Activated naive CD4-positive, alpha-beta T cell treated with anti-CD3 and anti-CD28 coated beads, Interleukin-2, amount 50 U/mL, for 24 hours (primary cell): ENCODE results near the gene CYP4F2.
A peak's percentile ranks its signal among the peaks of the same experiment; 100 is the strongest.
"Not testable (repeated sequence)": the region's sequence is repeated elsewhere in the genome, so short reads cannot be mapped to it uniquely, and the experiment has no call there.

Source experiments
- H3K27ac Mint-ChIP-seq: one replicate; pipeline ENCODE4 v1.8.0; 2021; ENCODE audit warnings: mild to moderate bottlenecking, mixed read lengths
- H3K27me3 Mint-ChIP-seq: one replicate; pipeline ENCODE4 v1.8.0; 2021; ENCODE audit warnings: mixed read lengths
- H3K36me3 Mint-ChIP-seq: one replicate; pipeline ENCODE4 v1.8.0; 2021; ENCODE audit warnings: mixed read lengths
- H3K4me1 Mint-ChIP-seq: one replicate; pipeline ENCODE4 v1.8.0; 2021; ENCODE audit warnings: mixed read lengths
- H3K4me3 Mint-ChIP-seq: one replicate; pipeline ENCODE4 v1.8.0; 2021; ENCODE audit warnings: mild to moderate bottlenecking, mixed read lengths
- H3K9me3 Mint-ChIP-seq: one replicate; pipeline ENCODE4 v1.8.0; 2021; ENCODE audit warnings: mixed read lengths

CYP4F2 gene

DNA sequence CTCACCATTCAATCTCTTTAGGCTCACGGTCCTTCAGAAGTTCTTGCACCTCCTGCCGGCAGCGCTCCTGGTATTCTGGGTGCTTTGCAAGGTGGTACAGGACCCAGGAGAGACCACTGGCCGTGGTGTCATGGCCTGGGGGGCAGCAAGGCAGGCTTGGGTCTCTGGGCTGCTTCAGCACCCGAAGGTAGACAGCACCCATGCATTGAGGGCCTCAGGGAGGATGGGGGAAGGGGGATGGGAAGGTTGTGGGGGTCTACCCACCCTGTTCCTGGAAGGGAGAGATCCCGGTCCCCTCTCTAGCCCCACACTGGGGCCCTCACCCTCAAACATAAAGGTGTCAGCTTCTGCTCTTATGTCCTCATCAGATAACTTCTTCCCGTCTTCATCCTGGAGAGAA, 12.0 kb downstream of the CYP4F2 start:
- H3K36me3 Mint-ChIP-seq, result no peaks in the 10 kb centered on the region
- peaks cover 5% of the 10 kb centered on the region for H3K27me3 Mint-ChIP-seq
- no peak overlapping the region for H3K27ac Mint-ChIP-seq
- no peaks in the 10 kb centered on the region for H3K9me3 Mint-ChIP-seq
- no peak overlapping the region for H3K4me3 Mint-ChIP-seq
- no peaks in the 10 kb centered on the region for H3K4me1 Mint-ChIP-seq

- Mint-ChIP-seq H3K27me3 (peaks cover 7% of the 10 kb centered on the region), H3K4me1 (no peaks in the 10 kb centered on the region), H3K9me3 (no peaks in the 10 kb centered on the region), H3K36me3 (no peaks in the 10 kb centered on the region), H3K4me3 (no peak overlapping the region), H3K27ac (no peak overlapping the region)
Measured at GRCh38 chr19:15885167-15885566, 12.7 kb downstream of the CYP4F2 start.

GRCh38 chr19:15883329-15883728, 14.5 kb downstream of the CYP4F2 start:
- not testable (repeated sequence) for H3K36me3 Mint-ChIP-seq, H3K4me3 Mint-ChIP-seq, H3K4me1 Mint-ChIP-seq, H3K9me3 Mint-ChIP-seq, H3K27ac Mint-ChIP-seq, H3K27me3 Mint-ChIP-seq

GRCh38 chr19:15874821-15875474, 22.9 kb downstream of the CYP4F2 start:
- no peak overlapping the region for H3K4me3 Mint-ChIP-seq
- no peaks in the 10 kb centered on the region for H3K36me3 Mint-ChIP-seq
- H3K27me3 Mint-ChIP-seq, result peaks cover 20% of the 10 kb centered on the region
- H3K9me3 Mint-ChIP-seq, result no peaks in the 10 kb centered on the region
- H3K4me1 Mint-ChIP-seq, result no peaks in the 10 kb centered on the region
- no peak overlapping the region for H3K27ac Mint-ChIP-seq

- not testable (repeated sequence) for H3K4me1 Mint-ChIP-seq, H3K9me3 Mint-ChIP-seq, H3K36me3 Mint-ChIP-seq, H3K27ac Mint-ChIP-seq, H3K4me3 Mint-ChIP-seq
- peaks cover 20% of the 10 kb centered on the region for H3K27me3 Mint-ChIP-seq
Measured at GRCh38 chr19:15873771-15874170, 24.1 kb downstream of the CYP4F2 start.

GRCh38 chr19:15871570-15871969, 26.3 kb downstream of the CYP4F2 start:
- peaks cover 16% of the 10 kb centered on the region for H3K27me3 Mint-ChIP-seq
- no peaks in the 10 kb centered on the region for H3K9me3 Mint-ChIP-seq
- peaks cover 6% of the 10 kb centered on the region for H3K4me1 Mint-ChIP-seq
- H3K4me3 Mint-ChIP-seq, result no peak overlapping the region
- H3K36me3 Mint-ChIP-seq, result no peaks in the 10 kb centered on the region
- no peak overlapping the region for H3K27ac Mint-ChIP-seq

GRCh38 chr19:15869873-15870272, 28.0 kb downstream of the CYP4F2 start:
- Mint-ChIP-seq H3K9me3 (no peaks in the 10 kb centered on the region), H3K27ac (peak overlapping the region; percentile 82)

DNA sequence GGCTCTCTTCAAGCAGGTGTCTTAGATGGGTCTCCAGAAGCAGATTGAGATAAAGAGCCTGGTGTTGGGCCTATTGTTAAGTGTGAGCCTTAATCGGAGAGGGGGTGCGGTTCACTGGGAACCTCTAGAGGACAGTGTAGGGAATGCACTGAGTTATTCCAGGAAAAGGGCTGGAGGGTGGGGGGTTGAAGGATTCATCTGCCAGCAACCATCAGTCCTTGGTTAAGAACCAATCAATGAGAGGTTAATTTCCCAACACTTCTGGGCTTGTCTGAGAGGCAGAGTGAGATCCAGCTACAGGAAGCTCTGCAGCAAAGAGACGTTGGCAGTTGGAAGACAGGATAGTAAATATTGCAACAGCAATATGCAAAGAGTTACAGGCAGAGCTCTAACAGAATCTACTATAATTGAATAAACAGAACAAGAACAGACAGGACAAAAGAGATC, 28.7 kb downstream of the CYP4F2 start:
- H3K27ac Mint-ChIP-seq, result peak overlapping the region; percentile 37

More at GRCh38 chr19:15869873-15870272, 28.0 kb downstream of the CYP4F2 start:
- Mint-ChIP-seq H3K36me3 (no peaks in the 10 kb centered on the region), H3K4me1 (peaks cover 6% of the 10 kb centered on the region), H3K4me3 (no peak overlapping the region), H3K27me3 (peaks cover 10% of the 10 kb centered on the region)

DNA sequence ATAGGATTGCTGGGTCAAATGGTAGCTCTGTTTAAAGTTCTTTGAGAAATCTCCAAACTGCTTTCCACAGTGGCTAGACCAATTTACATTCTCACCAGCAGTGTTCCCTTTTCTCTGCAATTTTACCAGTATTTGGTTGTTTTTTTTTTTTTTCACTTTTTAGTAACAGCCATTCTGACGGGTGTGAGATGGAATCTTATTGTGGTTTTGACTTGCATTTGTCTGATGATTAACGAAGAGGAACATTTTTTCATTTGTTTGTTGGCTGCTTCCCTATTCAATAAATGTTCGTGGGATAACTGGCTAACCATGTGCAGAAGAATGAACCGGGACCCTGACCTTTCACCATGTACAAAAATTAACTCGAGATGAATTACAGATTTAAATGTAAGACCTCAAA, 31.2 kb downstream of the CYP4F2 start:
- H3K27ac Mint-ChIP-seq, result no peak overlapping the region
- no peaks in the 10 kb centered on the region for H3K9me3 Mint-ChIP-seq
- no peaks in the 10 kb centered on the region for H3K27me3 Mint-ChIP-seq
- no peak overlapping the region for H3K4me3 Mint-ChIP-seq
- no peaks in the 10 kb centered on the region for H3K36me3 Mint-ChIP-seq
- H3K4me1 Mint-ChIP-seq, result peaks cover 6% of the 10 kb centered on the region

More for the DNA sequence above, 28.7 kb downstream of the CYP4F2 start:
- Mint-ChIP-seq H3K36me3 (no peaks in the 10 kb centered on the region), H3K4me3 (no peak overlapping the region), H3K9me3 (no peaks in the 10 kb centered on the region), H3K27me3 (peaks cover 7% of the 10 kb centered on the region), H3K4me1 (peaks cover 6% of the 10 kb centered on the region)

DNA sequence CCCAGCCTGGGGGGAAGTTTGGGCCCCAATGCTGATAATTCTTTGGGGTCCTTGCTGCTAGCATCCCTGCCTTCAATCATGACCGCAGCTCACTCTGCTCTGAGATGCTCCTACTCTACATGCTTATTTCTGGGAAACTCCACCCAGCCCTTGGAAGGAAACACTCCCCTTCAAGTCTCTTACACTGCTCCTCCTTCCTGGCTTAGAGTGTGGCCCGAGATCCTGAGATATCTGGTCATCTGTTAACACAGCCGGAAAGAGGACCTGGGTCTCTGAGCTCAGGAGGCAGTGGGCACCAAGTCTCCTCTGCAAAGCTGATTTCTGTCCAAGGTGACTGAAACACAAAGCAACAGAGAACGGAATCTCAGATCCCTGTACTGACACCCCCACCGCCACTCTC, 33.0 kb downstream of the CYP4F2 start:
- H3K4me1 Mint-ChIP-seq, result peaks cover 6% of the 10 kb centered on the region
- H3K9me3 Mint-ChIP-seq, result no peaks in the 10 kb centered on the region
- no peaks in the 10 kb centered on the region for H3K36me3 Mint-ChIP-seq
- H3K27ac Mint-ChIP-seq, result no peak overlapping the region
- H3K4me3 Mint-ChIP-seq, result no peak overlapping the region
- H3K27me3 Mint-ChIP-seq, result no peaks in the 10 kb centered on the region

DNA sequence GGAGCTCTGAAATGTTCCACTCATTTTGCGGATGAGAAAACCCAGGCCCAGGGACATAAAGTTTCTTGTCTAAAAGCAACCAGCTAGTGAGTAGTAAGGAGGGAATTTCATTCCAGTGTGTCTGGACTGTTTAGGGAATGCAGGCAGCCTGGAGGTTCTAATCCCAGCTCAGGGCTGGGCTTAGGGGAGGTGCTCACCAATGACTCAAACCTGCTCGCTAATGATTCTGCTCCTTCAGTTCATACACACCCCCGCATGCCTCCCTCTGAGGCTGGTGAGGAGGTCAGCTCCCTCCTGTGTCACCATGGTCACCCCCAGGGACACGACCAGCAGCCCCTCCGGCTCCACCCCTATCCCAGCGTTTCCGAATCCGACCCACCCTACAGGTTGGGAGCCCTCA, 34.6 kb downstream of the CYP4F2 start:
- Mint-ChIP-seq H3K9me3 (no peaks in the 10 kb centered on the region), H3K4me1 (no peaks in the 10 kb centered on the region), H3K27ac (no peak overlapping the region), H3K4me3 (no peak overlapping the region), H3K27me3 (no peaks in the 10 kb centered on the region), H3K36me3 (no peaks in the 10 kb centered on the region)

DNA sequence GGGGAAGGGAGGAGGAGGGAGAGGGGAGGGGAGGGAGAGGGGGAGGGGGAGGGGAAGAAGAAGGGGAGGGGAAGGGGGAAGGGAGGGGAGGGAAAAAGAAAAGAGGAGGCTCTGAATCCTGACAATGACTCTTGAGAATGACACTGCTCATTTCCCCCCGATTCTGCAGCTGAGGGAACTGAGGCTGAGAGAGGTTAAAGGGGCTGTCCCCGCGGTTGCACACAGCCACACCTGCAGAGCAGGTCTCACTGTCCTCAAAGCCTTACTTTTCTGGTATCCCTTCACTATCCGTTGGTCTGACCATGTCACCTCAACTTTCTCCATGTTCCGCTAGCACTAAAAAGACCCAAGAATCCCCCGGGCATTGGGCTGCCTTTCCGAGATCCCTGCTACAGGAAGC, 35.4 kb downstream of the CYP4F2 start:
- H3K27ac Mint-ChIP-seq, result no peak overlapping the region
- no peaks in the 10 kb centered on the region for H3K9me3 Mint-ChIP-seq
- no peaks in the 10 kb centered on the region for H3K36me3 Mint-ChIP-seq
- no peak overlapping the region for H3K4me3 Mint-ChIP-seq
- no peaks in the 10 kb centered on the region for H3K27me3 Mint-ChIP-seq
- no peaks in the 10 kb centered on the region for H3K4me1 Mint-ChIP-seq

- no peak overlapping the region for H3K27ac Mint-ChIP-seq
- H3K9me3 Mint-ChIP-seq, result no peaks in the 10 kb centered on the region
- H3K4me3 Mint-ChIP-seq, result no peak overlapping the region
- no peaks in the 10 kb centered on the region for H3K36me3 Mint-ChIP-seq
- no peaks in the 10 kb centered on the region for H3K4me1 Mint-ChIP-seq
- H3K27me3 Mint-ChIP-seq, result no peaks in the 10 kb centered on the region
Measured at GRCh38 chr19:15860522-15860921, 37.4 kb downstream of the CYP4F2 start.

DNA sequence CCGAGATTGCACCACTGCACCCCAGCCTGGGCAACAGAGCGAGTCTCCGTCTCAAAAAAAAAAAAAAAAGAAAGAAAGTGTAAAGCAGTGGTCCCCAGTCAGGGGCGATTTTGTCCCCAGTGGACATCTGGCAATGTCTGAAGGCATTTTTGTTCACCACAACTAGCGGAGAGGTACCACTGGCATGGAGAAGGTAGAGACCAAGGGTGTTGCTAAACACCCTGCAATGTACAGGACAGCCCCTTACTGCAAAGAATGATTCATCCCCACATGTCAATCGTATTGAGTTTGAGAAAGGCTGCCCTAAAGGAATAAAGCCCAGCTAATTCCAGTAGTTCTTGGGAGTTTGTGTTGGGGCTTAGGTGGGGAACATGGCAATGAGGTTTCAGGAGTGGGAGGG, 38.7 kb downstream of the CYP4F2 start:
- H3K9me3 Mint-ChIP-seq, result no peaks in the 10 kb centered on the region
- H3K27ac Mint-ChIP-seq, result no peak overlapping the region
- H3K27me3 Mint-ChIP-seq, result no peaks in the 10 kb centered on the region
- H3K36me3 Mint-ChIP-seq, result no peaks in the 10 kb centered on the region
- H3K4me1 Mint-ChIP-seq, result no peaks in the 10 kb centered on the region
- H3K4me3 Mint-ChIP-seq, result no peak overlapping the region

GRCh38 chr19:15850385-15850784, 47.5 kb downstream of the CYP4F2 start:
- Mint-ChIP-seq H3K9me3 (no peaks in the 10 kb centered on the region), H3K4me1 (peaks cover 14% of the 10 kb centered on the region), H3K27ac (no peak overlapping the region), H3K27me3 (no peaks in the 10 kb centered on the region), H3K36me3 (no peaks in the 10 kb centered on the region), H3K4me3 (no peak overlapping the region)

- H3K36me3 Mint-ChIP-seq, result no peaks in the 10 kb centered on the region
- H3K27me3 Mint-ChIP-seq, result no peaks in the 10 kb centered on the region
- H3K27ac Mint-ChIP-seq, result no peak overlapping the region
- no peak overlapping the region for H3K4me3 Mint-ChIP-seq
- peaks cover 42% of the 10 kb centered on the region for H3K4me1 Mint-ChIP-seq
- H3K9me3 Mint-ChIP-seq, result no peaks in the 10 kb centered on the region
Measured at GRCh38 chr19:15846923-15847322, 51.0 kb downstream of the CYP4F2 start.

- H3K9me3 Mint-ChIP-seq, H3K36me3 Mint-ChIP-seq, H3K27me3 Mint-ChIP-seq, H3K4me3 Mint-ChIP-seq, H3K27ac Mint-ChIP-seq: not testable (repeated sequence)
- peaks cover 43% of the 10 kb centered on the region for H3K4me1 Mint-ChIP-seq
Measured at GRCh38 chr19:15843894-15844222, 54.0 kb downstream of the CYP4F2 start.
